HFFc6 (cell line): ENCODE measurements around the gene MAN1C1. TPM values are rescaled to one million over a fixed set of nuclear protein-coding genes. Genes with fewer than 3 reads are reported as not detected.
A peak's percentile ranks its signal among the peaks of the same experiment; 100 is the strongest.

Source experiments
- DNase-seq: peaks from one replicate; pipeline ENCODE4 v3.0.0-alpha.2; 2018
- H3K27ac Mint-ChIP-seq: 2 replicates; pipeline ENCODE4 v1.8.0; 2020; ENCODE audit warnings: mild to moderate bottlenecking, mixed read lengths
- H3K27me3 Mint-ChIP-seq: 2 replicates; pipeline ENCODE4 v1.8.0; 2021; ENCODE audit warnings: mild to moderate bottlenecking, moderate library complexity, mixed read lengths; ENCODE audit not compliant: insufficient read depth
- H3K36me3 Mint-ChIP-seq: 2 replicates; pipeline ENCODE4 v1.8.0; 2021; ENCODE audit warnings: low read depth, mixed read lengths
- H3K4me1 Mint-ChIP-seq: 2 replicates; pipeline ENCODE4 v1.8.0; 2020; ENCODE audit warnings: low read depth, mixed read lengths
- H3K4me3 Mint-ChIP-seq: 2 replicates; pipeline ENCODE4 v1.8.0; 2020; ENCODE audit warnings: mild to moderate bottlenecking, moderate library complexity, mixed read lengths
- H3K9me3 Mint-ChIP-seq: 2 replicates; pipeline ENCODE4 v1.8.0; 2020; ENCODE audit warnings: mild to moderate bottlenecking, mixed read lengths
- total RNA-seq, 6 experiments: library from RNA; stranded (reverse); fragmentation: NEBNext Ultra II Directional; extraction: Animal tissue kit (Norgen Biotek cat#: 25700); gene quantifications; 2 replicates in 1 of 6; 3 replicates in 5 of 6; pipeline ENCODE4 v1.2.3, GENCODE V29; 2021
- TF ChIP-seq, protein P1 (sequence below): fragments of 200-600 bp; sonication (generic); IDR thresholded peaks from 2 replicates; pipeline ENCODE4 v1.5.0; 2021; ENCODE audit warnings: antibody characterized with exemption, mild to moderate bottlenecking

The MAN1C1 gene
- total RNA-seq, 6 experiments from 2014 or later = 0.07 to 0.14 (median 0.08) TPM; not detected in 3

DNA sequence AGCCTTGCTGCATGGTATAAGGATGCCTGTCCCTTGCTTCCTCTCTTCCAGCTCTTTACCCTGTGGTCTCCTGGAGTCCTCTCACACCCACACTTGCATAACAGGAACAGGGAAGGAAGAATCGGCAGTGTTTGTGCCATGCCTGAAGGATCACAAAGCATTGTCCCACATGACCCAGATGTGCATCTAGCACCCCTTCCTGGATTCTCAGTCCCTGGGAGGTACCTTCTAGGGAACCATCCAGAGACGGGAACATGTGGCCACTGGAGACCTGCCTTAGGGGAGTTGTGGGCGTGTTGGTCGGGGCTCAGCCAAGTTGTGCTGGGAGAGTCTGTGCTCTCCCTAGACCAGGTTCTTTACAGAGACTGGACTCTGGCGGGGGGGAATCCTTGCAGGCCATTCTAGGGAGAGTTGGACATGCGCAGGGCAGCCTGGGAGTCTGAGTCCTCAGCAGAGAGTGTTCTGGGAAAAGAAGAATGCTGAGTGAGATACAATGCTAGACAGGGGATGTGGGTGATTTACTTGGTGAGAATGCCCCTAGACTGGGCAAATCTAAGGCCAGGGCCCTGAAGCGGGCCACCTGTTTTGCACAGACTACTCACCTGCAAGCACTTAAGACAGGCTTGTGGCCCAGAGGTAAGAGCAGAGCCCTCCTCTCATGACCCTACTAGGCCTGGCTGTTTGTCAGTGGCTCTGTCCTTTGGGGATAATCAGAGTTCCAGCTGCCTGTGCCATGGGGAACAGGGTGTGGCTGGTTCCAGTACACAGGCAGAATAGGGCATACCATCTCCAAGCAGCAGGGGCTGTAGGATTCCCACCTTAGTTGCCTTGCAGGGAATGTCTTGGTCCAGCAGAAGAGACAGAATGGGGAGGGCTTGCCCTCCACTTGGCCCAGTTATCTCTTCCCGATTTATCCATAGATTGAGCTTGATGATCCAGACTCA lies 89.8 kb downstream of the MAN1C1 start:
- TF ChIP-seq, protein P1, sequence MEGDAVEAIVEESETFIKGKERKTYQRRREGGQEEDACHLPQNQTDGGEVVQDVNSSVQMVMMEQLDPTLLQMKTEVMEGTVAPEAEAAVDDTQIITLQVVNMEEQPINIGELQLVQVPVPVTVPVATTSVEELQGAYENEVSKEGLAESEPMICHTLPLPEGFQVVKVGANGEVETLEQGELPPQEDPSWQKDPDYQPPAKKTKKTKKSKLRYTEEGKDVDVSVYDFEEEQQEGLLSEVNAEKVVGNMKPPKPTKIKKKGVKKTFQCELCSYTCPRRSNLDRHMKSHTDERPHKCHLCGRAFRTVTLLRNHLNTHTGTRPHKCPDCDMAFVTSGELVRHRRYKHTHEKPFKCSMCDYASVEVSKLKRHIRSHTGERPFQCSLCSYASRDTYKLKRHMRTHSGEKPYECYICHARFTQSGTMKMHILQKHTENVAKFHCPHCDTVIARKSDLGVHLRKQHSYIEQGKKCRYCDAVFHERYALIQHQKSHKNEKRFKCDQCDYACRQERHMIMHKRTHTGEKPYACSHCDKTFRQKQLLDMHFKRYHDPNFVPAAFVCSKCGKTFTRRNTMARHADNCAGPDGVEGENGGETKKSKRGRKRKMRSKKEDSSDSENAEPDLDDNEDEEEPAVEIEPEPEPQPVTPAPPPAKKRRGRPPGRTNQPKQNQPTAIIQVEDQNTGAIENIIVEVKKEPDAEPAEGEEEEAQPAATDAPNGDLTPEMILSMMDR = no peak
- no peak overlapping the region; the same call in 1 of the 2 replicates for H3K4me3 Mint-ChIP-seq
- DNase-seq = no peak
- H3K9me3 Mint-ChIP-seq = no peaks in the 10 kb centered on the region
- no peak overlapping the region for H3K27ac Mint-ChIP-seq
- H3K36me3 Mint-ChIP-seq = no peaks in the 10 kb centered on the region
- H3K4me1 Mint-ChIP-seq = peaks cover 39% of the 10 kb centered on the region
- peaks cover 14% of the 10 kb centered on the region for H3K27me3 Mint-ChIP-seq

DNA sequence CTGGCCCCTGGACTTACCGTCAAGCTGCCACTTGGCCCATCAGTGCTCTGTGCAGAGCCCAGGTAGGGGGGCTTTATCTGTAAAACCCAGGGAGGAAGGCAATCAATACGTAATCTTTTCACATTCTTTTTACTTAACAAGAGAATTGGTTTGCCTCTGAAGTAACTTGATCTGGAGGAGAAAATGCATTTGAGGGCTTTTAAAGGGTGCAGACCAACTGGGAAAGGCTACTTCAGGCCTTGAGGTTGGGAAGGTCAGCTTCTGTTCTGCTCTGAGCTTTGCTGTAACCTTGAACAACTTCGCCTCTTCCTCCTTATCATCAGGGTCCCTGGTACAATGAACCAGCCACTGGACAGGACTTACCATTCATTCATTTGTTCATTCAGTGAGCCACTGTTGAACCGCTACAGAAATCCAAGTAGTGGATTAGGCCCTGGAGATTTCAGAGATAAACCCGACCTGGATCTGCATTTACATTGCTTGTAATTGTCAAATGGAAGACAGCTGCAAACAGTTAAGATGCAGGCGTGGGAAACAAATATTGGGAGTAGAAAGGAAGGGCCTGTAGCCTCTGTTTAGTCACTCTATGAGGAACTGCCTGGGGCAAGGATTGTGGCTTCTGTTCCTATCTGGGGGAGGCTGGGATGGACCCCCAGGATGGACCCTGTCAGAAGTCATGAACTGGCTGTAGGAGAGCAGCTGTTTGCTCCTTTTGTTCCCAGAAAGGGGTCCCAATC lies 90.9 kb downstream of the MAN1C1 start:
- peaks cover 40% of the 10 kb centered on the region for H3K4me1 Mint-ChIP-seq

DNA sequence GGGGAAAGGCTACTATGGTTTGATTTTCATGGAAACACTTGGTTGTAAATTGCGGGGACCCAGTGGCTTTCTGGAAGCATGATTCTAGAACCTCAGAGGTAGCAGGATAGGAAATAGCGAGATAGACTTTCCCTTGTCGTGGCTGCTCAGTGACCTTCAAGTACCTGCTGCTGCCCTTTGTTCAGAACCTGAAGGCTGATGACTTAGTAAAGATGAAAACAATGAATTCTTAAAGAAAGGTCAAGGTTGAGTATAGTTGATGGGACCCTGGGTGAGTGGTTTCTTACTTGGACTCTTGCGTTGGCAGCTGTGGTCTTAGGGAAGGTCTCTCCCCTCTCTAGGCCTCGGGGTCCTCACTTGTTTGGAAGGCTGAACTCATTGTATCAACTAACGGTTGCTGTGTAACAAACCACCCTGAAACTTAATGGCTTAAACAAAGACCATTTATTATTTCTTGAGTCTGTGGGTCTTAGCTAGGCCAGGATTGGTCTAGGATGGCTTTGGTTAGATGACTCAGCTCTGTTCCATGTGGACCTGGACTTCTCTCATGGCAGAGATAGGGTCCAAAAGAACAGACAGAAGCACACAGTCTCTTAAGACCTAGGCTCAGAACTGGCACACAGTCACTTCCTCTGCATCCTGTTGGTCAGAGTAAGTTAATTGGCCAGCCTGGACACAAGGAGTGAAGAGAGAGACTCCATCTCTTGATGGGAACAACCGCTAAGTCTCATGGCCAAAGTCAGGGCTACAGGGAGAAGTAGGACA lies 94.2 kb downstream of the MAN1C1 start:
- DNase-seq = no peak
- H3K27ac Mint-ChIP-seq = no peak overlapping the region
- H3K4me1 Mint-ChIP-seq = peaks cover 37% of the 10 kb centered on the region

More for the DNA sequence above, 90.9 kb downstream of the MAN1C1 start:
- Mint-ChIP-seq H3K9me3 (no peaks in the 10 kb centered on the region), H3K27ac (peak overlapping the region; percentile 93), H3K36me3 (no peaks in the 10 kb centered on the region), H3K4me3 (peak overlapping the region; percentile 79), H3K27me3 (peaks cover 14% of the 10 kb centered on the region)
- TF ChIP-seq, protein P1 = no peak
- peak; percentile 58 for DNase-seq

DNA sequence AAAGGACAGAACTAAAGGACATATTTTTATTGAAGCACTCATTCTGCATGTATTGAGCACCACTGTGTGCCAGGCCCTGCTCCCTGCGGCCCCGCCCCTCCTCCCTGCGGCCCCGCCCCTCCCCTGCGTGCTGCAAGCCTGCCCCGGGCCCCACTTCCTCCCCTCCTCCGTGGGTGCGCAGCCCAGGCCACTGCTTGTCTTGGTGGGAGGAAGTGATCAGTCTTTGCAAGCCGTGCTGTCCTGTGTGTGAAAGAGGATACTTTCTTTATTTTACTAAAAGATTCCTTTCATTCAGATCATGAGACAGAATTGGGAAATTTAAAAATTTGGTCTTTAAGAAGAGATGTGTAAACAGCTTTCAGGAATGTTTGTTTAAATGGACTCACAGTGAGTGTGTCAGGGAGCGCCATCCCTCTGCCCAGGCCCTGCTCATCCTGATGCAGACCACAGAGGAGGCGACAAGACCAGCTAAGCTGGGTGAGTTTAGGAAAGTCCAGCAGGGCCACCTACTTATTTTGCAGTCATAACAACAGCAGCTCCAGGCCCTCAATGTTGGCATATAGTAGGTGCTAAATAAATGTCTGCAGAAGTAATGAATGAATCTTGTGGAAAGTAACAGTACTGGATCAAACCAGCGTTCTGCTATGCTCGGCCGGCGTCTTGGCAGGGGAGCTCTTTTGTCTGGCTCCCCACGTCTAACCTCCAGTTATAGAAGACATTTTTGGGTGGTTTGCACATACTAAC lies 95.1 kb downstream of the MAN1C1 start:
- DNase-seq = no peak
- TF ChIP-seq, protein P1 = no peak
- H3K9me3 Mint-ChIP-seq = no peaks in the 10 kb centered on the region
- H3K27ac Mint-ChIP-seq = no peak overlapping the region
- peaks cover 11% of the 10 kb centered on the region for H3K27me3 Mint-ChIP-seq
- H3K4me3 Mint-ChIP-seq = no peak overlapping the region
- no peaks in the 10 kb centered on the region for H3K36me3 Mint-ChIP-seq
- H3K4me1 Mint-ChIP-seq = peaks cover 36% of the 10 kb centered on the region

More for the DNA sequence above, 94.2 kb downstream of the MAN1C1 start:
- no peaks in the 10 kb centered on the region for H3K9me3 Mint-ChIP-seq
- H3K4me3 Mint-ChIP-seq = no peak overlapping the region
- TF ChIP-seq, protein P1 = no peak
- no peaks in the 10 kb centered on the region for H3K36me3 Mint-ChIP-seq
- H3K27me3 Mint-ChIP-seq = peaks cover 9% of the 10 kb centered on the region
